Right lobe of liver (tissue), 4 donors: Measurements from ENCODE around the gene DNTTIP2.

Experiments
- POLR2A ChIP-seq: fragments of 450-650 bp; IDR thresholded peaks from one replicate; pipeline ENCODE4 v1.6.1; 2017; ENCODE audit warnings: antibody characterized with exemption, mild to moderate bottlenecking
- TF ChIP-seq, protein P1 (sequence below), 4 donors: fragments of 200-600 bp in 3 of 4; fragments of 450-650 bp in 1 of 4; IDR thresholded peaks; one replicate each; pipeline versions ENCODE4 v1.5.1 to v1.8.0; 2016 to 2022; ENCODE audit warnings: antibody characterized with exemption in 4 of 4, mild to moderate bottlenecking in 2 of 4
- donor health status: DM: no; HTN: no; CAD: no.
- donor health status: DM: no; HTN: no; CAD: no.
- donor health status: DM: no; HTN: yes; CAD: no.

DNA sequence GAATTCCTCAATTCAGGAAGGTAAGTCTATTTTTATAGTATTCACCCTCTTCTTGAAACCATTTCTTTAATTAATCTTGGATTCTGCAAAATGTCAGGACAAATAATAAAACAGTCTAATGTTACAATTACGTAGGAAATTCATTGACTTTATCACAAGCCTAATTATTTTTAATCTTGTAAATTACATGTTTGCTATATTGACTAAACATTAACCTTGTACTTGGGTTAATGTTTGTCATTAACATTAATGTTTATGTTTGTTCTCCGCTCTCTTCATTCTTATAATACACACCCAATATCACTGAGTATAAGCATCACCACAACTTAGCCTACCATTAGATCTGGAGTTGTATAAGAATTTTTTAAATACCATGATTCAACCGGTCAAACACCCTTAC is 27.5 kb upstream of the DNTTIP2 start:
- TF ChIP-seq, protein P1, sequence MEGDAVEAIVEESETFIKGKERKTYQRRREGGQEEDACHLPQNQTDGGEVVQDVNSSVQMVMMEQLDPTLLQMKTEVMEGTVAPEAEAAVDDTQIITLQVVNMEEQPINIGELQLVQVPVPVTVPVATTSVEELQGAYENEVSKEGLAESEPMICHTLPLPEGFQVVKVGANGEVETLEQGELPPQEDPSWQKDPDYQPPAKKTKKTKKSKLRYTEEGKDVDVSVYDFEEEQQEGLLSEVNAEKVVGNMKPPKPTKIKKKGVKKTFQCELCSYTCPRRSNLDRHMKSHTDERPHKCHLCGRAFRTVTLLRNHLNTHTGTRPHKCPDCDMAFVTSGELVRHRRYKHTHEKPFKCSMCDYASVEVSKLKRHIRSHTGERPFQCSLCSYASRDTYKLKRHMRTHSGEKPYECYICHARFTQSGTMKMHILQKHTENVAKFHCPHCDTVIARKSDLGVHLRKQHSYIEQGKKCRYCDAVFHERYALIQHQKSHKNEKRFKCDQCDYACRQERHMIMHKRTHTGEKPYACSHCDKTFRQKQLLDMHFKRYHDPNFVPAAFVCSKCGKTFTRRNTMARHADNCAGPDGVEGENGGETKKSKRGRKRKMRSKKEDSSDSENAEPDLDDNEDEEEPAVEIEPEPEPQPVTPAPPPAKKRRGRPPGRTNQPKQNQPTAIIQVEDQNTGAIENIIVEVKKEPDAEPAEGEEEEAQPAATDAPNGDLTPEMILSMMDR (IDR thresholded peaks at IDR 0.05): no peak
- TF ChIP-seq POLR2A: no peak
